ENCODE results near the gene NEK7.

DNA sequence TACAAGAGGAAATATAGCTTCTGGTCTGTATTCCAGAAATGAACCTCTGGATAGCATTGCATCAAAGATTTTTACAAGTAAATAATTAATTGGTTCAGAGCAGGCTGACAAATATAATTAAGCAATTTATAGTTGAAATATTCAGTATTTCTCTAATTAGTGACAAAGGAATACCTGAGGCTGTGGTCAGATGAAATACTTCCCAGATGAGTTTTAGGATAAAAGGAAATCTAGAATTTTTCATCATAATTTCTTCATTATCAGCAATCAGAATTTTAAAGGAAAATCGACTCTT lies 112.8 kb downstream of the NEK7 start:
- TF ChIP-seq POLR2A (IDR thresholded peaks at IDR 0.05; ENCODE audit: low read length) (no peak), GATA1 (IDR thresholded peaks at IDR 0.05; ENCODE audit: low read depth, low read length) (no peak)
